Measurements from ENCODE around the gene LIPA.

Gene LIPA

GRCh38 chr10:89238956-89239644 lies 12.5 kb downstream of the LIPA start:
- no peak for DNase-seq

GRCh38 chr10:89237849-89238248 lies 13.7 kb downstream of the LIPA start:
- no peak for DNase-seq

GRCh38 chr10:89236226-89236797 lies 15.3 kb downstream of the LIPA start:
- no peak for DNase-seq

- no peak for DNase-seq
These were observed 16.3 kb downstream of the LIPA start for GRCh38 chr10:89235073-89235798.

GRCh38 chr10:89233033-89233432 lies 18.5 kb downstream of the LIPA start:
- DNase-seq: no peak

GRCh38 chr10:89228962-89229361 lies 22.6 kb downstream of the LIPA start:
- DNase-seq: no peak

- DNase-seq: no peak
These were observed 23.4 kb downstream of the LIPA start for GRCh38 chr10:89228146-89228545.

GRCh38 chr10:89226891-89227290 lies 24.7 kb downstream of the LIPA start:
- no peak for DNase-seq

GRCh38 chr10:89224739-89225443 lies 26.7 kb downstream of the LIPA start:
- no peak for DNase-seq

- DNase-seq: no peak
These were observed 29.7 kb downstream of the LIPA start for GRCh38 chr10:89221919-89222318.

- no peak for DNase-seq
These were observed 31.9 kb downstream of the LIPA start for GRCh38 chr10:89219513-89220218.

- peak in 1 of 2 experiments; percentile 53 for DNase-seq
These were observed 34.3 kb downstream of the LIPA start for GRCh38 chr10:89217057-89217990.

- DNase-seq: no peak
These were observed 35.5 kb downstream of the LIPA start for GRCh38 chr10:89216056-89216455.

GRCh38 chr10:89215511-89215910 lies 36.1 kb downstream of the LIPA start:
- DNase-seq: no peak

GRCh38 chr10:89214566-89215165 lies 36.9 kb downstream of the LIPA start:
- no peak for DNase-seq

GRCh38 chr10:89213191-89213808 lies 38.3 kb downstream of the LIPA start:
- DNase-seq: peak in 1 of 2 experiments; percentile 28

- no peak for DNase-seq
These were observed 40.7 kb downstream of the LIPA start for GRCh38 chr10:89210794-89211425.

GRCh38 chr10:89209718-89210117 lies 41.9 kb downstream of the LIPA start:
- DNase-seq: no peak

GRCh38 chr10:89207801-89208551 lies 43.6 kb downstream of the LIPA start:
- no peak for DNase-seq

Measured in SW 1271 (cell line).